Inflammatory macrophage treated with lipopolysaccharide for 4 hours (primary cell): Measurements from ENCODE around the gene KDM4C.
A peak's percentile ranks its signal among the peaks of the same experiment; 100 is the strongest.
"Not testable (repeated sequence)": the region's sequence is repeated elsewhere in the genome, so short reads cannot be mapped to it uniquely, and the experiment has no call there.

Source experiments
- DNase-seq: peaks from one replicate; pipeline ENCODE4 v3.0.0-alpha.2; 2020

Gene KDM4C

DNA sequence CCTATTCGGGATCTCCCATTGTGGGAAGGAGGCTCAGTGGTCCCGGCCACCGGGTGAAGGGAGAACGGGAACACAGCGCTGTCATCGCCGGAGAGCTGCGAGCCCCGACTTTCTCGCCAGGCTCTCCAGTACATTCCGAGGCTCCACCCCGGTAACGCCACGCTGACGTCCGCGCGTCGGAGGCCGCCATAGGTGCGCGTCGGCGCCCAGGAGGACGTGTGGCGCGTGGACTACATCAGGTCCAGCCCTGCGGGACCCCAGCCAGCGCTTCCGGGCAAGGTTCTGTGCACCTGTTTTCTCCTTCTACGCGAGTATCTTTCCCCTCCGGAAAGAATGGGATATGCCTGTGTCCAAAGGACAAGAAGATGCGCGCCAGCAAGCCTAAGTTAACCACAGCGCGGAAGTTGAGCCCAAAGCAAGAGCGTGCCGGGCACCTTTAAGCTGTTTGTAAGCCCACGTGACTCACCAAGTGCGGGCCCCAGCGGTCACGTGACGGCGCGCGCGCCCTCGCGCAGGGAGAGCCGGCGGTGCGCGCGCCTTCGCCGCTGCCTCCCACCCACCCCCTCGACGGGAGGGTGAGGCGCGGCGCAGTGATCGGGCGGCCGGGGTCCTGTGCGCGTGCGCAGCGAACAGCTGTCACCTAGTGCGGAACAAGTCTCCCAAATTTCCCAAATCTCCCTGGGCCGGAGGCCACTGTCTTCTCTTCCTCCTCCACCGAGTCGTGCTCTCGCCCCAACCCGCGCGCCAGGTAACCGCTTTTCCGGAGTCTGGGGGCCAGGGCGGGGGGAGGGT is at the start of gene KDM4C:
TSS of gene KDM4C (plus strand) at position 518 of the 792 bp plus-strand sequence. CDS start 35,016 bp downstream, outside the sequence.
- DNase-seq: peak; percentile 95

DNA sequence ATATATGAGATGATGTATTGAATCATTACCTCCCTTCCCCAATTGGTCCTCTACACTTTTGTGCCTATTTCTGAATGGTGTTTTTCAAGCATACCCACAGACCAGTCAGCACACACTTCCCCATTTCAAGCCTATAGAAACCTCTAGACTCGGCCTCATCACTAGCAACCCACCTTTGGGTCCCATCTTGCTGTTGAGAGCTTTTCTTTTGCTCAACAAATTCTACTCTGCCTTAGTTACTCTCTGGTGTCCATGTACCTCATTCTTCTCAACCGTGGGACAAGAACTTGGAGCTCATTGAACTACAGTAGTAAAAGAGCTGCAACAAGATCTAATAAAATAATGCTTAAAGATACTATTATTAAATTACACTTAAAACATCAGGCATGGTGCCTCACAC is 49.0 kb upstream of the KDM4C start:
- no peak for DNase-seq

DNA sequence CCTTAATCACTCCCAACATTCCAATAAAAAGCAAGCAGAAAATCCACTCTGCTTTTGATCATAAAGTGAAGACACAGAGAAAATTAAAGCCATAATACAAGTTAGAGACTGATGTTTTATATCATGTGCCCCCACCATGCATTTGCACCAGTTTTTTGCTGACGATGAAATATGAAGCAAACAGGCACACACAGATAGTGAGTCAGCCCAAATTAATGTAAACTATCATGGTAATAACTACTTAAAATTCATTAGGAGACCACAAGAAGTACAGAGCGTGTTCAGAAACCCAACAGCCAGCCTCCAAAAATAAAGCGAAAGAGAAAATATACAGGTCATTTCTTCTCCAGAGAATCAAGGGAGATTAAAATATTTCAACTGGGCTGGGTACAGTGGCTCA is 46.4 kb upstream of the KDM4C start:
- DNase-seq: no peak

DNA sequence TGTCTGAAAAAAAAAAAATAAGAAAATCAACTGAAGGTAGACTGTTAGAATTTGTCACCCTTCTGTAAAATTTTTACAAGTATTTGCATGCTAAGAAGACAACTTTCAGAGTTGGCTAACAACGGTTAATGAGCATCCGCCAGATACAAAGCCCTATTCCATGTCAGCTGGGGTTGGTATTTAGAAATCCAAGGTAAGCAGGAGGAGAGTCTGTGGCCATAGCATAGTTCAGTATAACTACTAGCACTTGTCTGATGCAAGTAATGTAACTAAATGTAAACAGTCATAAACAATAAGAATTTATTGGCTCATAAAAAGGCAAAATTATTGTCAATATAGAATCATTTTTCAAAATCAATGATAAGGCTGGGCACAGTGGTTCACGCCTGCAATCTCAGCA is 45.7 kb upstream of the KDM4C start:
- no peak for DNase-seq

DNA sequence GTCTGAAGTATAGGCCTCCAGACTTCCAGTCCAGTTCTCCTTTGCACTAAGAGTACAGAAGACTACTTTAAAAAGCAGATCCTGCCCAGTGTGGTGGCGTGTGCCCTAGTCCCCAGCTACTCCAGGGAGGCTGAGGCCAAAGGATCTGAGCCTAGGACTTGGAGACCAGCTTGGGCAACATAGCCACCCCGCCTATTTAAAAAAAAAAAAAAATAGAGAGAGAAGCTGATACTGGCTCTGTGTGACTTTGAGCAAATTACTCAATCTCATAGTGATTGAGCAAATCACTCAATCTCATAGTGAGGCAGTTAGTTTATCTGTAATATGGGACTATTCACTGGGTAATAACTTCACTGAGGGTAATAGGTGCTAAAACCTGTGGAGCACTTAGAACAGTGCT is 43.6 kb upstream of the KDM4C start:
- DNase-seq: peak; percentile 34

DNA sequence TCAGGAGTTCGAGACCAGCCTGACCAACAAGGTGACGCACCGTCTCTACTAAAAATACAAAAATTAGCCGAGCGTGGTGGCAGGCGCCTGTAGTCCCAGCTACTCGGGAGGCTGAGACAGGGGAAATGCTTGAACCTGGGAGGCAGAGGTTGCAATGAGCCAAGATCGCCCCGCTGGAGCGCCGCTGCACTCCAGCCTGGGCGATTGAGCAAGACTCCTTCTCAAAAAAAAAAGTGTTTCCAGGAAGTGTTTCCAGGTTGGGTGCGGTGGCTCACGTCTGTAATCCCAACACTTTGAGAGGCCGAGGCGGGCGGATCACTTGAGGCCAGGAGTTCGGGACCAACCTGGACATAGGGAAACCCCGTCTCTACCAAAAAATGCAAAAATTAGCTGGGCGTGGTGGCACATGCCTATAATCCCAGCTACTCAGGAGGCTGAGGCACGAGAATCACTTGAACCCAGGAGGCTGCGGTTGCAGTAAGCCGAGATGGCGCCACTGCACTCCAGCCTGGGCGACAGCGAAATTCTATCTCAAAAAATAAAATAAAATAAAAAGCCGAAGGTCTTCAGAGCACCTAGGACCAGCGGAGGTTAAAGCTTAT is 42.5 kb upstream of the KDM4C start:
- not testable (repeated sequence) for DNase-seq

DNA sequence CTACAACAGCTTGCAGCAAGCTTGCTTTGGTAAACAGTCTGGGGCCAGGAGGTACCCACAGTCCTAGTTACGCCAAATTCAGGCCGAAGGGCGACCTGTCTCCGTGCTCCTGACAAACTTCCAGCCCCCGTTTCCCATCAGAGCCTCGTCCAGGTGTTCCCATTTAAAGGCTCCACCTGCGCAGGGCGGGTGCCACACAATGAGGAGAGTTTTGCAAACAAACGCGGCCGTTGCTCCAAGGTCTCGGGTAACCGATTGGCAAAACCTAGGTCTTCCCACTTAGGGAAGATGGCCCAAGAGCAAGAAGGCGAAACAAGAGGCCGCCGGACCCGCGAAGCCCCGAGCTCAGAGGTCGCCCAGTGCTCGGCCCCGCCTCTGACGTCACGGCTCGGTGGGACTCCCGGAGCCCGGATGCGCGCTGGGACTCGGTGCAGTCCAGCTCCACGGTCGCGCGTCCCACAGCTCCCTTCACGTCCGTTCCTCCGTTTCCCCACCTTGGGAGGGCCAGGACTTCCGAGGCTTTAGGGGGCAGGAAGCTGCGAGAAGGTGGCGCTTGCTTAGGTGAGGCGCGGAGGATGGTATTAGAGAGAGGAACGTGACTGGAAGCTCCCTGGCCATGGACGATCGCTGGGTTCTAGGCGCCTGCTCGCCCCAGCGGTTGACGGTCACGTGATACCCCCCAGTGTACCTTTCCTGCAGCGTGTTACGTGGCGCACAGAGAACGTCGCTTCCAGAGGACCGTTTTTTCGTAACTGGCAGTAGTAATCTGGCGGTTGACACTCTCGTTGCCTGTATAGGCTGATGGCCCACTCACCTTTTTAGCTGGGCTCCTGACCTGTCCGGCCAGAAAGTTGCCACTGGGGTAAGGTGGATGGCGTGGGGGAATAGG is 41.8 kb upstream of the KDM4C start:
- peak; percentile 49 for DNase-seq

DNA sequence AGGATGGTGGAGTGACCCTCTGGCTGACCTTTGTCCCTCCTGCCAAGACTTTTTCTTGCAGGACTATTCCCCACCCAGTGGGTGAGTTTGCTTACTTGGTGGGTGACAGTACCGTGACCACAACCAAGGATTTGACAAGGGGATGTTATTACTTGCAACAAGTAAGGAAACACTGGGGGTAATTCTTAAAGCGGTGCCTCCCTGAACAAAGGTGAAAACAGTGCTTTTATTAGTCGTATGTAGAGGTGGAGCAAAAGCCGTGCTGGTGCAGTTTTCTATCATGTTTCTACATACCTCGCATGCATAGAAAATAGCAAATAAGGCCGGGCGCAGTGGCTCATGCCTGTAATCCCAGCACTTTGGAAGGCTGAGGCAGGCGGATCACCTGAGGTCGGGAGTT is 41.0 kb upstream of the KDM4C start:
- DNase-seq: no peak

DNA sequence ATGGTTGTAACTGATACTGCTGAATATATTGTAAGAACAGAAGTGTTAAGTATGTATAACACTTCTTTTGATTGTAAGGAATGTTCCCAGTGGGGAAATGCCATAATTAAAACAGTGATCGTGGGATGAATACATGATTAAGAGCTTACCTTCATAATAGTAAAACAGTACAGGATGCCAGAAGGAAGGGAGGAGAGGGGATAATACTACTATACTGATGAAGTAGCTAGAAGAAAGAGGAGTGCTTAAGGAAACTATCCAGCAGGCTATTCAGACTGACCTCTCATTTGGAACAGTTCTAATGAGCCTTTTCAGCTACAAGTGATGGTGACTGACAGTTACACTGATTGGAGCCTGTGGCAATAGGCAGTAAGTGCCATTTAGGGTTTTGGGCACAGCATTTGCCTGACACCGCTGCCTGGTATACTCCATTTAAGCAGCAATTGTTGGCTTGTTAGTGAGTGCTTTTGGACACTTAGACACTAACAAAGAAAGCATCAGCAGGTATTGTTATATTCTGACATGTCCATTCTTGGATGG is 33.8 kb upstream of the KDM4C start:
- no peak for DNase-seq

DNA sequence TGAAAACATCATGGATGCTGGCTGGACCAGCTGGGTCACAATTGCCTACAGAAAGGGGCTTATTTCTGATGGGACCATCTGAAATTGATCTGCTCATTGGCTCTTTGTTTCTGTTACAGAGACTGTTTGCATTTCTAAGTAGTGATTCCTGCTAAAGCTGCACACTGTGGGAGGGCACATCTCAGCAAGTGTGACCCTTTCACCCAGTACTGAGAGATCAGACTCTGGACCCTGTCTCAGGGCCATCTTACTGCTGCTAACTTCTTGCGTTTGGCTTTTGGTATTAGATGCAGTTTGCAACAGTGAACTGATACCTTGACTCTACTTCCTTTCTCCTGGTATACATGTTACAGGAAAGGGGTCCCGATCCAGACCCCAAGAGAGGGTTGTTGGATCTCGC is 24.5 kb upstream of the KDM4C start:
- no peak for DNase-seq

DNA sequence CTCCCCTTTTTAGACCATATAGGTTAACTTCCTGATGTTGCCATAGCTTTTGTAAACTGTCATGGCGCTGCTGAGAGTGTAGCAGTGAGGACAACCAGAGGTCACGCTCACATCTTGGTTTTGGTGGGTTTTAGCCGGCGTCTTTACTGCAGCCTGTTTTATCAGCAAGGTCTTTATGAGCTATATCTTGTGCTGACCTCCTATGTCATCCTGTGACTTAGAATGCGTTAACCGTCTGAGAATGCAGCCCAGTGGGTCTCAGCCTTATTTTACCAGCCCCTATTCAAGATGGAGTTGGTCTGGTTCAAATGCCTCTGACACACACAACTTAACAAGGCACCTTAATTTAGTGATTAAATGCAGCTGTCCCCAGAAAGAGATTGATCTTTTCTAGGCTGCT is 23.9 kb upstream of the KDM4C start:
- no peak for DNase-seq

DNA sequence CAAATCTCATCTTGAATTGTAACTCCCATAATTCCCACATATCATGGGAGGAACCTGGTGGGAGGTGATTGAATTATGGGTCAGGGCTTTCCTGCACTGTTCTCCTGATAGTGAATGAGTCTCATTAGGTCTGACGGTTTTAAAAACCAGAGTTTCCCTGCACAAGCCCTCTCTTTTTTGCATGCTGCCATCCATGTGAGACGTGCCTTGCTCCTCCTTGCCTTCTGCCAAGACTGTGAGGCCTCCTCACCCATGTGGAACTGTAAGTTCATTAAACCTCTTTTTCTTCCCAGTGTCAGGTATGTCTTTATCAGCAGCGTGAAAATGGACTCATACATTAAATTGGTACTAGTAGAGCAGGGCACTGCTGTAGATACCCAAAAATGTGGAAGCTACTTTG is 22.4 kb upstream of the KDM4C start:
- no peak for DNase-seq

DNA sequence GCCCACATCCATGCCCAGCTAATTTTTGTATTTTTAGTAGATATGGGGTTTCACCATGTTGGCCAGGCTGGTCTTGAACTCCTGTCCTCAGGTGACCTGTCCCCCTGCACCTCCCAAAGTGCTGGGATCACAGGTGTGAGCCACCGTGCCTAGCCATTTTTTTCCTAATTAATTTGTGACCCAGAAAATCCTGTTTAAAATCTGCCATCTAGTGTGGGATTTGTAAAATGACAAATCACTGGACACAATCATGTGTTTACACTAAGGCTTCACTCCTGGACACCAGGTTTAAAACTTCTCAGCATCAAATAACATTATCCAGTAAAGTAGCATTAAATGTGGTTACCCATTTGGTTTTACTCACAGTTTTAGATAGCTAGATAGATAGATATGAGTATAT is 18.6 kb upstream of the KDM4C start:
- DNase-seq: peak; percentile 30

- DNase-seq: not testable (repeated sequence)
These were observed 8.9 kb upstream of the KDM4C start for GRCh38 chr9:6748861-6749260.

DNA sequence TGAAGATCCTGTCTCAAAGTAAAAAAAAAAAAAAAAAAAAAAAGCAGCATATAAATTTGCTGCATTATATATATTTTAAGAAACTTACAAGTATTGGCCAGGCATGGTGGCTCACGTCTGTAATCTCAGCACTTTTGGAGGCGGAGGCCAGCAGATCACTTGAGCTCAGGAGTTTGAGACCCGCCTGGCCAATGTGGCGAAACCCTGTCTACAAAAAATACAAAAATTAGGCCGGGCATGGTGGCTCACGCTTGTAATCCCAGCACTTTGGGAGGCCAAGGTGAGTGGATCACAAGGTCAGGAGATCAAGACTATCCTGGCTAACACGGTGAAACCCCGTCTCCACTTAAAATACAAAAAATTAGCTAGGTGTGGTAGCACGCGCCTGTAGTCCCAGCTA is 2.9 kb upstream of the KDM4C start:
- DNase-seq: not testable (repeated sequence)

GRCh38 chr9:6757132-6757455 is 679 bp upstream of the KDM4C start:
- DNase-seq: peak; percentile 81

DNA sequence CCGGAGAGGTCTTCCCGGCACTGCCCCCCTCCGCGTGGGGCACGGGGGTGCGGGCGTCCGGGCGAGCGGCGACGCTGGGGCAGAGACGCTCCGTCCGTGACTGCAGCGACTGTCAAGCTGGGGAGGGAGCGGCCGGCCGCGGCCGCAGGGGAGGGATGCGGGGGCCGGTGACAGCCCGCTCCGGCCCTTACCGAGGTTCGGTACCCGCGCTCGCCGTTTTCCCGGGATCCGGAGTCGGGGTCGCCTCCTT is 400 bp downstream of the KDM4C start:
- DNase-seq: no peak

DNA sequence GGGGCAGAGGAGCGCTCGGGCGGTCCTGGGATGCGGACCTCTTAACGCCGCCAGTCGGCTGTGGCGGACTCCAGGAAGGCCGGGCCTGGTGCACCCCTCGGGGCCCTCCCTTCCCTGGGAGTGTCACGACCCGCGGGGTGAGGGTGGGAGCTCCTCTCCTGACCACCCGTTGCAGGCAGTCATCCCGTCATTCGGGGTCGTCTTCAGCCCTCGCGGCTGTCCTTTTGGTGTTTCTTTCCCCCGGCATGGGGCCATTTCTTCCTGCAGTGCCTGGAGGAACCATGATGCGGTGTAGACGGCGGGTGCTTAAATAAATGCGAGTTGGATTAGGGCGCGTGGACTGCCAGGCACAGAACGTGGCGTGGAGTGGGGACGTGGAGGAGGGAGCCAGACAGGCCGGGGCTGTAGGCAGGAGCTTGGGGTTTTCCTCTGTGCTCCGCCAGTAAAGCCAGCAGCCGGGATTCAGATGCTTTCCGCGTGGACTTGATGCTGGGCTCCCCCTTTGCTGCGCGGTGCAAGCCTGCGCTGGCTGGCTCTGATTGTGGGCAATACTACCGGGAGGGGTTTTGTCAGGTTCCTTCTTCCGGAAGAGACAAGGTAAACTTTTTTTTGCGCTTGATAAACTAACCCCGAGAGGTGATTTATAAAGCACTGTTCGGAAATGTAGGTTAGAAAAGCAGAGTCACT is 868 bp downstream of the KDM4C start:
- DNase-seq: peak; percentile 46

DNA sequence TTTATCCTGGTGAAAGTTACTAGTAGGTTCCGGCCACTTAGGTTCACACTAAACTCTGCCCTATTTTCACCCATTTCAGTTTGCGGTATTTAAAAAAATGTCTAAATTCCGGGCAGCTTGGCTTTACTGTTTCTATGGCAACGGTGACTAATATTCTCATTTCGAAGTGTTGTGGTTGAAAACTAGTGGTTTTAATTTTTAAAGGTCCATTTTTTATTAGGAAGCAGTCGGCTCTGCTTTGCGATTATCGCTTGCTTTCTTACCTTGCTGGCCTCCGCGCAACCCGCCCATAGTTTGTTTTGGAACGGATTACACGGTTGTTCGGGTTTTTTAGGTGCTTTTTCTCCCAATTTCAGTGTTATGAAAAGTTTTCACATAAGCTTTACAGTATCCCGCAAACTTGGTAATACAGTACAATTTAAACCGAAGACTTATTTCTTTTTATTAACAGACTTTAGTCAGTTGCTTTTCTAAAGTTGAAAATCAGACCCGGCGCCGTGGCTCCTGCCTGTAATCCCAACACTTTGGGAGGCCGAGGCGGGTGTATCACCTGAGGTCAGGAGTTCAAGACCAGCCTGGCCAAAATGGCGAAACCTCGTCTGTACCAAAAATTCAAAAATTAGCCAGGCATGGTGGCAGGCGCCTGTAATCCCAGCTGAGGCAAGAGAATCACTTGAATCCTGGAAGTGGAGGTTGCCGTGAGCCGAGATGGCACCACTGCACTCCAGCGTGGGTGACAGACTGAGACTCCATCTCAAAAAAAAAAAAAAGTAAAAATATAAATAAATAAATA is 1.6 kb downstream of the KDM4C start:
- DNase-seq: peak; percentile 88

DNA sequence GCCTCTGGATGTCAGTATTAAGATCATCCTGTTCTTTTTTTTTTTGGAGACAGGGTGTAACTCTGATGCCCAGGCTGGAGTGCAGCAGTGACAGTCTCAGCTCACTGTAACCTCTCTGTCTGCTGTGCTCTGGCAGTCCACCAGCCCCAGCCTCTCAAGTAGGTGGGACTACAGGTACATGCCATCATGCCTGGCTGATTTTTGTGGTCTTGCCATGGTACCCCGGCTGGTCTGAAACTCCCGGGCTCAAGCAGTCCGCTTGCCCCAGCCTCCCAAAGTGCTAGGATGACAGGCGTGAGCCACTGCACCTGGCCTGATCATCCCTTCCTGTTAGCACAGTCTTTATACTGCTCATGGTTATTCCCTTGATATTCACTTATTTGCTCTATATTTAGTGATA is 3.5 kb downstream of the KDM4C start:
- DNase-seq: no peak

GRCh38 chr9:6763244-6763643 is 5.5 kb downstream of the KDM4C start:
- DNase-seq: no peak

DNA sequence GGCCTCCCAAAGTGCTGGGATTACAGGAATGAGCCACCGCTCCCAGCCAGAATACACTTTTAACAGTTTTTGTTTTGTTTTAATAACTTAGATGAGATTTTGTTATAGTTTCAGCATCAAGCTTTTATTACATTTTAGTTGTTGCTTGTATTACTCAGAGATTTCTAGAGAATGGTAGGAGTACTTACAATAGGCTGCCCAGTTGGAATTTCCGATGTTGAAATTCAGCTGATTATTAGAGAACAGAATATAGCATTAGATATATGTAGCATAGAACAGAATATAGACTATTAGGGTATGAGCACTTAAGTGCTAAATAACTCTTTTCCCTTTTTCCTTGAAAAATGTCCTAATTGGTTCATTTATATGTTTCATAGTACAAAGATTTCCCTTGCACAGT is 6.2 kb downstream of the KDM4C start:
- peak; percentile 53 for DNase-seq
